Type B pancreatic cell (in vitro differentiated cells): Measurements from ENCODE around the gene TMEM184B. TPM values are rescaled to one million over a fixed set of nuclear protein-coding genes. Genes with fewer than 3 reads are reported as not detected.
A peak's percentile ranks its signal among the peaks of the same experiment; 100 is the strongest.

Experiments used
- DNase-seq: peaks from one replicate; pipeline ENCODE4 v3.0.0; 2021; ENCODE audit warnings: mixed read lengths; ENCODE audit not compliant: unreplicated experiment; ENCODE audit errors: extremely low spot score
- H3K27ac Mint-ChIP-seq: 2 replicates; pipeline ENCODE4 v1.8.0; 2021; ENCODE audit warnings: mild to moderate bottlenecking, mixed read lengths
- H3K27me3 Mint-ChIP-seq: 2 replicates; pipeline ENCODE4 v1.8.0; 2021; ENCODE audit warnings: mixed read lengths
- H3K36me3 Mint-ChIP-seq: 2 replicates; pipeline ENCODE4 v1.8.0; 2021; ENCODE audit warnings: mixed read lengths
- H3K4me1 Mint-ChIP-seq: one replicate; pipeline ENCODE4 v1.8.0; 2021; ENCODE audit warnings: mixed read lengths; ENCODE audit not compliant: unreplicated experiment
- H3K4me3 Mint-ChIP-seq: 2 replicates; pipeline ENCODE4 v1.8.0; 2021; ENCODE audit warnings: mild to moderate bottlenecking, mixed read lengths
- H3K9me3 Mint-ChIP-seq: 2 replicates; pipeline ENCODE4 v1.8.0; 2021; ENCODE audit warnings: mixed read lengths
- total RNA-seq: library from RNA; stranded (reverse); gene quantifications from 2 replicates; pipeline ENCODE4 v1.2.1, GENCODE V29; 2021; ENCODE audit warnings: low replicate concordance
- TF ChIP-seq, protein P1 (sequence below): fragments of 200-600 bp; sonication (generic); conservative IDR thresholded peaks from 2 replicates; pipeline ENCODE4 v1.5.0; 2021; ENCODE audit warnings: antibody characterized with exemption, mild to moderate bottlenecking

Gene TMEM184B
- total RNA-seq, 1 donor from 2014 or later, result 66.7 TPM

DNA sequence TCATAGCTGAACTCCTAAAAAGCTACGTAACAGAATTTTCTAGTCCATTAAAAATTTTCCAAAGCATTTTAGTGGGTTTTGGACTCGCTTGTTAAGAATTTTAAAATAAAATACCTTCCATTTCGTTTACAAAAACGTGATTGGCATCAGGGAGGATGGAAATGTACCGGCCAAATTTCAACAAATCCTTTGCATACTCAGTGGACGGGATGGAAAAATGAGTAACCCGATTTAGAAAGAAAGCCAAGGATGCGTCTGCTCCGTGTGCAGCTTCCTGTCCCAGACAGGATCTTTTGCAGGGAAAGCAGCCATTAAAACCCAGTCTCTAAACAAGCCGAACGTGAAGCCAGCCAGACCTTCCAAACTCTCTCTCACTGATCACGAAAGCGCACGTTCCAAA is 15.6 kb downstream of the TMEM184B start:
- Mint-ChIP-seq H3K4me1 (peaks cover 39% of the 10 kb centered on the region), H3K4me3 (no peak overlapping the region), H3K36me3 (no peaks in the 10 kb centered on the region), H3K27ac (peak overlapping the region; percentile 76), H3K27me3 (no peaks in the 10 kb centered on the region), H3K9me3 (no peaks in the 10 kb centered on the region)
- DNase-seq, result no peak
- TF ChIP-seq, protein P1, sequence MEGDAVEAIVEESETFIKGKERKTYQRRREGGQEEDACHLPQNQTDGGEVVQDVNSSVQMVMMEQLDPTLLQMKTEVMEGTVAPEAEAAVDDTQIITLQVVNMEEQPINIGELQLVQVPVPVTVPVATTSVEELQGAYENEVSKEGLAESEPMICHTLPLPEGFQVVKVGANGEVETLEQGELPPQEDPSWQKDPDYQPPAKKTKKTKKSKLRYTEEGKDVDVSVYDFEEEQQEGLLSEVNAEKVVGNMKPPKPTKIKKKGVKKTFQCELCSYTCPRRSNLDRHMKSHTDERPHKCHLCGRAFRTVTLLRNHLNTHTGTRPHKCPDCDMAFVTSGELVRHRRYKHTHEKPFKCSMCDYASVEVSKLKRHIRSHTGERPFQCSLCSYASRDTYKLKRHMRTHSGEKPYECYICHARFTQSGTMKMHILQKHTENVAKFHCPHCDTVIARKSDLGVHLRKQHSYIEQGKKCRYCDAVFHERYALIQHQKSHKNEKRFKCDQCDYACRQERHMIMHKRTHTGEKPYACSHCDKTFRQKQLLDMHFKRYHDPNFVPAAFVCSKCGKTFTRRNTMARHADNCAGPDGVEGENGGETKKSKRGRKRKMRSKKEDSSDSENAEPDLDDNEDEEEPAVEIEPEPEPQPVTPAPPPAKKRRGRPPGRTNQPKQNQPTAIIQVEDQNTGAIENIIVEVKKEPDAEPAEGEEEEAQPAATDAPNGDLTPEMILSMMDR, result no peak

DNA sequence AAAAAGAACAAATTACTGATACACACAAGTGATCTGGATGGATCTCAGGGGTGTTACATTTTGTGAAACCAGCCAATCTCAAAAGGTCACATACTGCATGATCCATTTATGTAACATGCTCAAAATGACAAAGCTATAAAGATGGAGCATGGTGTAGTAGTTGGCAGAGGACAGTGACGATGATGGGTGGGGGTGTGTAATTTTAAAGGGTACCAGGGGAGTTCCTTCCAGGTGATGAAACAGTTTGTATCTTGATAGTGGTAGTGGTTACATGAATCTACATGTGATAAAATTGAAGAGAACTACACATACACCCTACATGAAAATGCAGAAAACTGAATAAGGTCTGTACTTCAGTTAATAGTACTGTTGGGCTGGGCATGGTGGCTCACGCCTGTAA is 17.1 kb downstream of the TMEM184B start:
- Mint-ChIP-seq H3K27me3 (no peaks in the 10 kb centered on the region), H3K4me1 (peaks cover 24% of the 10 kb centered on the region), H3K4me3 (no peak overlapping the region), H3K9me3 (no peaks in the 10 kb centered on the region), H3K27ac (peak overlapping the region; percentile 29), H3K36me3 (no peaks in the 10 kb centered on the region)
- no peak for DNase-seq
- TF ChIP-seq, protein P1, result no peak

DNA sequence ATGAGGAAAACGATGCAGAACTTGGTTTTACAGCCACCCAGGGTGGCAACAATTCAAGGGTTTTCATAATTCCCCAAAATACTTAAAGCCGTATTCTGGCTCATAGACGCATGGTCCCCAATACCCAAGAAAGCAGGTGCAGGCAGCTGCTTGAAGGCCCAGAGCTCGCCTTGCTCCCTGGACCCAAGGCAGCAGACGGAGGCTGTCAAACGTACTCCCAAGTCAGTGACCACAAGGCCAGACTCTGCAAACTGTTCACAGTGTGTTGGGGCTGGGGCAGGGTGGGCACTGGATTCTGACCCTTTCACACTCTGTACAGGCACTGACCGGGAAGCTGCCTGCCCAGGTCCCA is 21.5 kb downstream of the TMEM184B start:
- no peak for DNase-seq
- TF ChIP-seq, protein P1, result no peak
- Mint-ChIP-seq H3K4me3 (no peak overlapping the region), H3K27me3 (no peaks in the 10 kb centered on the region), H3K4me1 (no peaks in the 10 kb centered on the region), H3K36me3 (peaks cover 13% of the 10 kb centered on the region), H3K27ac (no peak overlapping the region), H3K9me3 (no peaks in the 10 kb centered on the region)

DNA sequence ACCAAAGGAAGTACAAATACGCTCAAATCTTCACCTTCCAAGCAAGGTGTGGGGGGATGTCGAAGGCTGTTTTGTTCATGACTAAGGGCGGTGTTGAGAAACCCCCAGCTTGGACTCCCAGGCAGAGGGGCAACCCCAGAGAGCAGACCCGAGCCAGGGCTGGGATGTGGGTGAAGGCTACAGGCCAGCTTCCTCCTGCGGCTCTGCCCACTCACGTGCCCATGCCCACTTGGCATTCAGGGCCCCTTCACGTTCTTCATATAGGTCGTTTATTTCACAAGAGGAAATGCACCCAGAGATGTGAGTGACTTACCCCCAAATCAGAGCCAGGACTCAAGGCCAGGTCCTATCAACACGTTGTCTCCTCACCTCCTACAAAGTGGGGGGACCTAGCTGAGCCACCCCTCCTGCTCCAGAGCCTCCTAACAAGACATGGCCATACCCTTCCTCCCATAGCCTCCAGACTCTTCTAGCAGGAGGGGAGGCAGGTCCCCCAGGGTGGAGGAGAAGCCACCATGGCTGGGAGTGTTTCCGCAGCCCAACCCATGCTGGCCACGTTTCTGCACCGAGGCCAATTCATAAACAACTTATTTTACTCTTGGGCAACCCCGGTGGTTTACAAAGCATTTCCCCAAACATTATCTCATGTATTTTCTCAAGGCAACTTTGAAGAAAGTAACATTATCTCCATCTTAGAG is 22.0 kb downstream of the TMEM184B start:
- H3K27ac Mint-ChIP-seq, result no peak overlapping the region
- TF ChIP-seq, protein P1, result no peak
- peaks cover 13% of the 10 kb centered on the region for H3K36me3 Mint-ChIP-seq
- DNase-seq, result no peak
- H3K27me3 Mint-ChIP-seq, result no peaks in the 10 kb centered on the region
- no peaks in the 10 kb centered on the region for H3K9me3 Mint-ChIP-seq
- H3K4me3 Mint-ChIP-seq, result no peak overlapping the region
- H3K4me1 Mint-ChIP-seq, result no peaks in the 10 kb centered on the region

DNA sequence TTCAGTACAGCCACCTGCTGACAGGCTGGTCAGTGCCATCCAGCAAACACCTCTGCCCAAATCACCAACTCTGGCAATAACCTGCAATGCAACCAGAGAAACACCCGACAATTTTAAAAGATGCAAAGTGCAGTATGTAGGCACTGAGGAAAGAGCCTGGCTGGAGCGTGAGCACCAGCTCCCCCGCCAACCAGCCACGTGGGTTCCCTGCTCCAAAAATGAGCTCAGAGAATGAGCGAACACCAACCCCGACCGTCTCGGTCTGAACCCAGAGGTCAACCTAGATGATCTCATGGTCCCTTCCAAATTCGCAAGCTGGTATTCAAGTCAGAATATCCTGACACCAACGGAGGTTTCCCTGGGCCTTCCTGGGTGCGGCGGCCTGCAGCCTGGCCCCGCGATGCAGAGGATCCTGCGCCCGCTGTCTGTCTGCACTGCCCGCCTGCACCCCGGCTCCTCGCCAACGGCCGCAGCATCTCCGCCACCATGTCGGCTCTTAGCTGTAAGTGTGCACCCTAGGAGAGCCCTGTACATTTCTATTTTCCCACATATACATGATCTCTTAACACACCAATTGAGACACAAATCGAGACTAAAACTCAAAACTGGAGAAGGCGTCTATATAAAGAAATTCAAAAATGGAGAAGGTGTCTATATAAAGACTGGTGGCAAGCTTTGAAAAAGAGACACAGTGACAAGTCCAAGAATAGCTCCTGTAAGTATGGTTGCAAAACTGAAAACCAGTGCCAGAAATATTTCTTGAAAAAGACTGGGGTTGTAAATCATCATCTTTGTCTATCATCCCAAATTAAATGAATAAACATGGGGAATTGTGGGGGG is 22.8 kb downstream of the TMEM184B start:
- Mint-ChIP-seq H3K36me3 (peaks cover 13% of the 10 kb centered on the region), H3K4me1 (no peaks in the 10 kb centered on the region), H3K9me3 (no peaks in the 10 kb centered on the region), H3K4me3 (no peak overlapping the region), H3K27ac (no peak overlapping the region), H3K27me3 (no peaks in the 10 kb centered on the region)
- no peak for DNase-seq
- TF ChIP-seq, protein P1, result no peak
